Fibroblast of lung (primary cell): ENCODE measurements around the gene RGS12. TPM values are rescaled to one million over a fixed set of nuclear protein-coding genes. Genes with fewer than 3 reads are reported as not detected.

Experiments
- DNase-seq, 2 donors: peaks; one replicate each; pipeline versions ENCODE4 v3.0.0 to v3.0.0-alpha.2; 2010; ENCODE audit warnings: low read depth in 2 of 2
- H2AFZ ChIP-seq: 2 replicates; pipeline ENCODE4 v1.5.1; 2012; ENCODE audit warnings: low read length, control low read depth, inconsistent platforms
- H3K27ac ChIP-seq: 2 replicates; pipeline ENCODE4 v1.5.1; 2011; ENCODE audit warnings: low read length, control low read depth; ENCODE audit not compliant: insufficient read depth
- H3K27me3 ChIP-seq: 2 replicates; pipeline ENCODE4 v1.5.1; 2011; ENCODE audit warnings: mild to moderate bottlenecking, low read length; ENCODE audit not compliant: control insufficient read depth, insufficient read depth
- H3K36me3 ChIP-seq: 2 replicates; pipeline ENCODE4 v1.5.1; 2011; ENCODE audit warnings: low read length; ENCODE audit not compliant: control insufficient read depth, insufficient read depth
- H3K4me1 ChIP-seq: 2 replicates; pipeline ENCODE4 v1.5.1; 2011; ENCODE audit warnings: low read length; ENCODE audit not compliant: control insufficient read depth, insufficient read depth; ENCODE audit errors: extremely low read depth
- H3K4me2 ChIP-seq: 2 replicates; pipeline ENCODE4 v1.5.1; 2011; ENCODE audit warnings: low read length, control low read depth; ENCODE audit not compliant: insufficient read depth; ENCODE audit errors: extremely low read depth
- H3K4me3 ChIP-seq, 4 experiments: fragments of 200-600 bp in 1 of 4; sonication (generic) in 1 of 4; replicated peaks in 1 of 4; 2 replicates each; pipeline ENCODE4 v1.5.1; 2011 to 2016; ENCODE audit warnings: low read length in 4 of 4, low read depth in 3 of 4, mild to moderate bottlenecking in 3 of 4, control low read depth in 2 of 4, inconsistent platforms in 1 of 4, mixed read lengths in 1 of 4; ENCODE audit not compliant: insufficient read depth in 1 of 4; ENCODE audit errors: control extremely low read depth in 1 of 4
- H3K79me2 ChIP-seq: 2 replicates; pipeline ENCODE4 v1.5.1; 2012; ENCODE audit warnings: mild to moderate bottlenecking, low read length, inconsistent platforms; ENCODE audit not compliant: control insufficient read depth, insufficient read depth
- H3K9ac ChIP-seq: 2 replicates; pipeline ENCODE4 v1.5.1; 2011; ENCODE audit warnings: mild to moderate bottlenecking, low read length, control low read depth; ENCODE audit not compliant: insufficient read depth
- H3K9me3 ChIP-seq: 2 replicates; pipeline ENCODE4 v1.5.1; 2012; ENCODE audit warnings: low read depth, low read length; ENCODE audit not compliant: control insufficient read depth, insufficient read depth
- H4K20me1 ChIP-seq: 2 replicates; pipeline ENCODE4 v1.5.1; 2011; ENCODE audit warnings: low read length; ENCODE audit not compliant: control insufficient read depth, insufficient read depth; ENCODE audit errors: extremely low read depth
- EZH2 ChIP-seq: IDR thresholded peaks from 2 replicates; pipeline ENCODE4 v1.5.1; 2012; ENCODE audit warnings: low read length, control low read depth, mild to moderate bottlenecking; ENCODE audit errors: missing control alignments
- polyA plus RNA-seq, 2 donors: library from polyadenylated mRNA; depleted of rRNA in 1 of 2; stranded (reverse) in 1 of 2; unstranded in 1 of 2; fragments of >200 nt; gene quantifications; 2 replicates each; pipeline ENCODE4 v1.2.1, GENCODE V29; 2011 to 2012; ENCODE audit warnings: missing spikeins in 1 of 2
- total RNA-seq: library from RNA; depleted of rRNA; stranded (reverse); fragments of >200 nt; gene quantifications from 2 replicates; pipeline ENCODE4 v1.2.1, GENCODE V29; 2014
- TF ChIP-seq, protein P1 (sequence below), 2 donors: IDR thresholded peaks in 1 of 2; conservative IDR thresholded peaks in 1 of 2; 1 replicate in 1 of 2; 2 replicates in 1 of 2; pipeline ENCODE4 v1.5.1; 2011 to 2012; ENCODE audit warnings: low read length in 2 of 2, control low read depth in 1 of 2, inconsistent platforms in 1 of 2, low read depth in 1 of 2, mild to moderate bottlenecking in 1 of 2

The RGS12 gene
- total and polyA plus RNA-seq, 2 donors (not counting 1 experiment from before 2014, with no cell fraction given), result 5.1 to 21.1 TPM

DNA sequence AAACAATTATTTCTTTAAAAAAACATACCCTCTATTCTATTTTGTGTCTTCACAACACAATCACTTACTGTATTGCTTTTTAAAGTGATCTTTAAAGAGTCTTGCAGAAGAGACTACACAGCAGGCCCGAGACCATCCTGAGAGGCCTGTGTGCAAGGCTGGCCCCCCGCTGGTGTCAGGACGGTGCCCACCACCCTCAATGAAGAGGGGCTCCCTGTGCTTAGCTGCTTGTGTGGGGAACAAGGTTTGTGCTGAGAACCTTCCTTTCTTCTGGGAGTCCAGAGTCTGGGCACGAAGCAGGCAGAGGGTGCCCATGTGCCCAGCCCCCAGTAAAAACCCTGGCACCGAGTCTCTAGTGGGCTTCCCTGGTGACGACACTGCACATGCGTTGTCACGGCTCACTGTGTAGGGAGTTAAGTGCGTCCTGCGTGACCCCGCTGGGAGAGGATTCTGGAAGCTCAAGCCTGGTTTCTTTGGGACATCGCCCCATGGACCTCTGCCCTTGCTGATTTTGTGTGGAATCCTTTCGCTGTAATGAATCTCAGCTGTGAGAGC lies 22.0 kb downstream of the RGS12 start:
- no peaks in the 10 kb centered on the region for H3K9me3 ChIP-seq
- H4K20me1 ChIP-seq, result no peaks in the 10 kb centered on the region
- H3K4me1 ChIP-seq, result no peaks in the 10 kb centered on the region
- no peak overlapping the region for H3K4me2 ChIP-seq
- H3K79me2 ChIP-seq, result peaks cover 2% of the 10 kb centered on the region
- H2AFZ ChIP-seq, result no peak overlapping the region
- H3K27me3 ChIP-seq, result no peaks in the 10 kb centered on the region
- H3K27ac ChIP-seq, result no peak overlapping the region
- no peak for TF ChIP-seq EZH2
- TF ChIP-seq, protein P1, sequence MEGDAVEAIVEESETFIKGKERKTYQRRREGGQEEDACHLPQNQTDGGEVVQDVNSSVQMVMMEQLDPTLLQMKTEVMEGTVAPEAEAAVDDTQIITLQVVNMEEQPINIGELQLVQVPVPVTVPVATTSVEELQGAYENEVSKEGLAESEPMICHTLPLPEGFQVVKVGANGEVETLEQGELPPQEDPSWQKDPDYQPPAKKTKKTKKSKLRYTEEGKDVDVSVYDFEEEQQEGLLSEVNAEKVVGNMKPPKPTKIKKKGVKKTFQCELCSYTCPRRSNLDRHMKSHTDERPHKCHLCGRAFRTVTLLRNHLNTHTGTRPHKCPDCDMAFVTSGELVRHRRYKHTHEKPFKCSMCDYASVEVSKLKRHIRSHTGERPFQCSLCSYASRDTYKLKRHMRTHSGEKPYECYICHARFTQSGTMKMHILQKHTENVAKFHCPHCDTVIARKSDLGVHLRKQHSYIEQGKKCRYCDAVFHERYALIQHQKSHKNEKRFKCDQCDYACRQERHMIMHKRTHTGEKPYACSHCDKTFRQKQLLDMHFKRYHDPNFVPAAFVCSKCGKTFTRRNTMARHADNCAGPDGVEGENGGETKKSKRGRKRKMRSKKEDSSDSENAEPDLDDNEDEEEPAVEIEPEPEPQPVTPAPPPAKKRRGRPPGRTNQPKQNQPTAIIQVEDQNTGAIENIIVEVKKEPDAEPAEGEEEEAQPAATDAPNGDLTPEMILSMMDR (conservative IDR thresholded peaks at IDR 0.05 in 1 of 2, IDR thresholded peaks at IDR 0.05 in 1 of 2; ENCODE audit: low read depth in 1 of 2, low read length in 2 of 2), result no peak
- DNase-seq, result no peak
- H3K4me3 ChIP-seq, result no peak overlapping the region
- H3K36me3 ChIP-seq, result peaks cover 9% of the 10 kb centered on the region
- H3K9ac ChIP-seq, result no peak overlapping the region

- Histone ChIP-seq H2AFZ (no peak overlapping the region), H3K9ac (no peak overlapping the region), H3K4me3 (no peak overlapping the region), H3K4me2 (no peak overlapping the region), H3K36me3 (peaks cover 9% of the 10 kb centered on the region), H3K79me2 (peaks cover 2% of the 10 kb centered on the region), H3K9me3 (no peaks in the 10 kb centered on the region), H3K27me3 (no peaks in the 10 kb centered on the region), H4K20me1 (no peaks in the 10 kb centered on the region), H3K27ac (no peak overlapping the region), H3K4me1 (no peaks in the 10 kb centered on the region)
- no peak for DNase-seq
- no peak for TF ChIP-seq EZH2
- TF ChIP-seq, protein P1 (conservative IDR thresholded peaks at IDR 0.05 in 1 of 2, IDR thresholded peaks at IDR 0.05 in 1 of 2; ENCODE audit: low read depth in 1 of 2, low read length in 2 of 2), result no peak
Observed at GRCh38 chr4:3315566-3315965, 22.7 kb downstream of the RGS12 start.

GRCh38 chr4:3316146-3316545 lies 23.3 kb downstream of the RGS12 start:
- Histone ChIP-seq H3K4me3 (no peak overlapping the region), H3K9me3 (no peaks in the 10 kb centered on the region), H3K79me2 (peaks cover 2% of the 10 kb centered on the region), H3K9ac (no peak overlapping the region), H3K36me3 (peaks cover 9% of the 10 kb centered on the region), H2AFZ (no peak overlapping the region), H4K20me1 (no peaks in the 10 kb centered on the region), H3K27me3 (no peaks in the 10 kb centered on the region), H3K27ac (no peak overlapping the region), H3K4me1 (no peaks in the 10 kb centered on the region), H3K4me2 (no peak overlapping the region)
- no peak for TF ChIP-seq EZH2
- TF ChIP-seq, protein P1 (conservative IDR thresholded peaks at IDR 0.05 in 1 of 2, IDR thresholded peaks at IDR 0.05 in 1 of 2; ENCODE audit: low read depth in 1 of 2, low read length in 2 of 2), result no peak
- no peak for DNase-seq
